Measurements from ENCODE around the gene MYO15A.

DNA sequence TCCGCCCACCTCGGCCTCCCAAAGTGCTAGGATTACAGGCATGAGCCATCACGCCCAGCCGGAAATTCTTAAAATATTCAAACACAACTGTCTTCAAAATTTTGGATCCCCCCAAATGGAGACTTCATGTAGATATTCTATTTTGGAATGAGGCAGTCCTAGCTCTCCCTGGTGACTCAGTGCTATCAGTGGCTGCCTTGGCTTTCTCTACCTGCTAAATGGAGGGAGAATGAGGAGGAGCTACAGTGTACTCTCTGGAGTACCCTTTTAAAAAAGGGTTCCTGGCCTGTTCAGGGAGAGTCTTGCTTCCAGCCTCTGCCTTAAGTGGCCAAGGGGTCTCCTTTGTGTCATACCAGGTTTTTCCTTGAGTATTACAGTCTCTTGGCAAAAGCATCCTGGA, 85.8 kb downstream of the MYO15A start:
- TF ChIP-seq CTCF (IDR thresholded peaks at IDR 0.05) (no peak), REST (IDR thresholded peaks at IDR 0.05; ENCODE audit: insufficient read depth in 1 of 2, low read depth in 2 of 2, low read length in 1 of 2) (no peak)

Data from Panc1 (cell line).